ENCODE data around the gene AGMO.

Gene AGMO

GRCh38 chr7:15430911-15431310, 130.9 kb downstream of the AGMO start:
- H3K4me1 ChIP-seq (ENCODE audit: control insufficient read depth in 2 of 2, insufficient read depth in 1 of 2, low read depth in 1 of 2, low read length in 2 of 2) = no peaks in the 10 kb centered on the region
- H3K27me3 ChIP-seq (ENCODE audit: control insufficient read depth in 3 of 3, insufficient read depth in 3 of 3, low read depth in 1 of 3, low read length in 3 of 3) = peaks cover 0 to 2% (median 0%) of the 10 kb centered on the region in 3 experiments
- H3K14ac ChIP-seq (ENCODE audit: low read length) = no peak overlapping the region
- H2BK15ac ChIP-seq (ENCODE audit: low read length) = no peak overlapping the region
- H3K27ac ChIP-seq (replicated peaks; ENCODE audit: low read length) = no peak overlapping the region
- no peak overlapping the region for H3K4me3 ChIP-seq (ENCODE audit: low read length in 2 of 2)
- no peak overlapping the region for H3K9ac ChIP-seq (ENCODE audit: low read depth, low read length, poor library complexity)
- no peak overlapping the region for H3K4me2 ChIP-seq (ENCODE audit: insufficient read depth, low read length, poor library complexity, severe bottlenecking)
- no peak for DNase-seq (ENCODE audit: low spot score)
- no peak overlapping the region for H2BK5ac ChIP-seq (ENCODE audit: low read length)
- H3K79me1 ChIP-seq (ENCODE audit: low read depth, low read length) = no peaks in the 10 kb centered on the region
- no peak overlapping the region for H2AK5ac ChIP-seq (ENCODE audit: low read depth, low read length)
- no peak overlapping the region for H3K23ac ChIP-seq (ENCODE audit: low read depth, low read length, poor library complexity)
- H4K91ac ChIP-seq (ENCODE audit: low read depth, low read length, poor library complexity) = no peak overlapping the region
- no peak overlapping the region for H3K18ac ChIP-seq (ENCODE audit: low read length)
- H4K8ac ChIP-seq (ENCODE audit: low read depth, low read length) = no peak overlapping the region
- no peak overlapping the region for H2AFZ ChIP-seq (ENCODE audit: low read length)
- WGBS, 2 donors (ENCODE audit: extremely low coverage in 2 of 2, insufficient read length in 2 of 2, insufficient replicate concordance in 1 of 2) = no CpG with 5 or more reads among the region's 1 CpG
- H2BK12ac ChIP-seq (ENCODE audit: low read length) = no peak overlapping the region
- H2BK120ac ChIP-seq (ENCODE audit: low read depth, low read length) = no peak overlapping the region
- H3K9me3 ChIP-seq (replicated peaks in 1 of 2; ENCODE audit: control insufficient read depth in 2 of 2, insufficient read depth in 1 of 2, low read depth in 1 of 2, low read length in 2 of 2) = no peaks in the 10 kb centered on the region
- no peak overlapping the region for H3K4ac ChIP-seq (ENCODE audit: low read length)
- H3K36me3 ChIP-seq (replicated peaks in 1 of 2; ENCODE audit: control insufficient read depth in 2 of 2, insufficient read depth in 2 of 2, low read length in 2 of 2) = no peaks in the 10 kb centered on the region

DNA sequence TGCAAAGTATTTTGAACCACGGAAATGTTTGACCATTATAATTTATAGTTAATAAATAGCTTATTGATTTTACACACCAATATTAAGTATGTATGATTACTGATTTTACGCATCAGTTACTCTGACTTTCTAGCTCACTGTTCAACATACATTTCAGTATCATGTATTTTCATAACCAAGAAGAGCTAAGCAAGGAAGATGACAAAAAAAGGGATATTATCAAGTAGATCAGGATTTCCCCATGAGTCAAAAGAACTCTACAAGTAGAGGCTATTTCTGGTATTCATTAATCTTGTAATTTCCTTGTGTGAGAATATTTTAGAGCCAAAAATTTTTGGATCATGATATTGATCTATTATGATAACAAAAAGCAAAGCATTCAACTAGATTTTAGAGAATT, 131.6 kb downstream of the AGMO start:
- H3K9me3 ChIP-seq (replicated peaks in 1 of 2; ENCODE audit: control insufficient read depth in 2 of 2, insufficient read depth in 1 of 2, low read depth in 1 of 2, low read length in 2 of 2) = no peaks in the 10 kb centered on the region
- no CpG with 5 or more reads among the region's 2 CpGs for WGBS, 2 donors (ENCODE audit: extremely low coverage in 2 of 2, insufficient read length in 2 of 2, insufficient replicate concordance in 1 of 2)
- no peak for DNase-seq (ENCODE audit: low spot score)
- no peak overlapping the region for H3K14ac ChIP-seq (ENCODE audit: low read length)
- H3K27ac ChIP-seq (replicated peaks; ENCODE audit: low read length) = no peak overlapping the region
- peaks cover 0 to 2% (median 0%) of the 10 kb centered on the region in 3 experiments for H3K27me3 ChIP-seq (ENCODE audit: control insufficient read depth in 3 of 3, insufficient read depth in 3 of 3, low read depth in 1 of 3, low read length in 3 of 3)
- no peaks in the 10 kb centered on the region for H3K36me3 ChIP-seq (replicated peaks in 1 of 2; ENCODE audit: control insufficient read depth in 2 of 2, insufficient read depth in 2 of 2, low read length in 2 of 2)
- no peak overlapping the region for H4K91ac ChIP-seq (ENCODE audit: low read depth, low read length, poor library complexity)
- no peak overlapping the region for H3K4me2 ChIP-seq (ENCODE audit: insufficient read depth, low read length, poor library complexity, severe bottlenecking)
- H2BK15ac ChIP-seq (ENCODE audit: low read length) = no peak overlapping the region
- no peak overlapping the region for H3K4me3 ChIP-seq (ENCODE audit: low read length in 2 of 2)
- no peak overlapping the region for H3K9ac ChIP-seq (ENCODE audit: low read depth, low read length, poor library complexity)
- H2AK5ac ChIP-seq (ENCODE audit: low read depth, low read length) = no peak overlapping the region
- H2BK5ac ChIP-seq (ENCODE audit: low read length) = no peak overlapping the region
- H3K23ac ChIP-seq (ENCODE audit: low read depth, low read length, poor library complexity) = no peak overlapping the region
- no peak overlapping the region for H3K18ac ChIP-seq (ENCODE audit: low read length)
- no peaks in the 10 kb centered on the region for H3K79me1 ChIP-seq (ENCODE audit: low read depth, low read length)
- no peak overlapping the region for H4K8ac ChIP-seq (ENCODE audit: low read depth, low read length)
- H3K4ac ChIP-seq (ENCODE audit: low read length) = no peak overlapping the region
- no peak overlapping the region for H2BK120ac ChIP-seq (ENCODE audit: low read depth, low read length)
- no peak overlapping the region for H2AFZ ChIP-seq (ENCODE audit: low read length)
- H3K4me1 ChIP-seq (ENCODE audit: control insufficient read depth in 2 of 2, insufficient read depth in 1 of 2, low read depth in 1 of 2, low read length in 2 of 2) = no peaks in the 10 kb centered on the region
- H2BK12ac ChIP-seq (ENCODE audit: low read length) = no peak overlapping the region

GRCh38 chr7:15424468-15424867, 137.3 kb downstream of the AGMO start:
- H3K4ac ChIP-seq (ENCODE audit: low read length) = no peak overlapping the region
- no peaks in the 10 kb centered on the region for H3K36me3 ChIP-seq (replicated peaks in 1 of 2; ENCODE audit: control insufficient read depth in 2 of 2, insufficient read depth in 2 of 2, low read length in 2 of 2)
- H3K23ac ChIP-seq (ENCODE audit: low read depth, low read length, poor library complexity) = no peak overlapping the region
- no CpG with 5 or more reads among the region's 2 CpGs for WGBS, 2 donors (ENCODE audit: extremely low coverage in 2 of 2, insufficient read length in 2 of 2, insufficient replicate concordance in 1 of 2)
- H2BK120ac ChIP-seq (ENCODE audit: low read depth, low read length) = no peak overlapping the region
- no peak overlapping the region for H3K27ac ChIP-seq (replicated peaks; ENCODE audit: low read length)
- no peaks in the 10 kb centered on the region for H3K4me1 ChIP-seq (ENCODE audit: control insufficient read depth in 2 of 2, insufficient read depth in 1 of 2, low read depth in 1 of 2, low read length in 2 of 2)
- H3K9me3 ChIP-seq (replicated peaks in 1 of 2; ENCODE audit: control insufficient read depth in 2 of 2, insufficient read depth in 1 of 2, low read depth in 1 of 2, low read length in 2 of 2) = no peaks in the 10 kb centered on the region
- H2BK15ac ChIP-seq (ENCODE audit: low read length) = no peak overlapping the region
- H2BK5ac ChIP-seq (ENCODE audit: low read length) = no peak overlapping the region
- H2AFZ ChIP-seq (ENCODE audit: low read length) = no peak overlapping the region
- H3K14ac ChIP-seq (ENCODE audit: low read length) = no peak overlapping the region
- H3K79me1 ChIP-seq (ENCODE audit: low read depth, low read length) = no peaks in the 10 kb centered on the region
- no peak for DNase-seq (ENCODE audit: low spot score)
- H4K91ac ChIP-seq (ENCODE audit: low read depth, low read length, poor library complexity) = no peak overlapping the region
- no peak overlapping the region for H3K4me3 ChIP-seq (ENCODE audit: low read length in 2 of 2)
- H4K8ac ChIP-seq (ENCODE audit: low read depth, low read length) = no peak overlapping the region
- H2BK12ac ChIP-seq (ENCODE audit: low read length) = no peak overlapping the region
- no peak overlapping the region for H3K4me2 ChIP-seq (ENCODE audit: insufficient read depth, low read length, poor library complexity, severe bottlenecking)
- no peak overlapping the region for H2AK5ac ChIP-seq (ENCODE audit: low read depth, low read length)
- H3K9ac ChIP-seq (ENCODE audit: low read depth, low read length, poor library complexity) = no peak overlapping the region
- H3K27me3 ChIP-seq (ENCODE audit: control insufficient read depth in 3 of 3, insufficient read depth in 3 of 3, low read depth in 1 of 3, low read length in 3 of 3) = no peaks in the 10 kb centered on the region
- H3K18ac ChIP-seq (ENCODE audit: low read length) = no peak overlapping the region

GRCh38 chr7:15419596-15419995, 142.2 kb downstream of the AGMO start:
- H3K4me2 ChIP-seq (ENCODE audit: insufficient read depth, low read length, poor library complexity, severe bottlenecking) = no peak overlapping the region
- WGBS, 2 donors (ENCODE audit: extremely low coverage in 2 of 2, insufficient read length in 2 of 2, insufficient replicate concordance in 1 of 2) = no CpG with 5 or more reads among the region's 2 CpGs
- H3K9me3 ChIP-seq (replicated peaks in 1 of 2; ENCODE audit: control insufficient read depth in 2 of 2, insufficient read depth in 1 of 2, low read depth in 1 of 2, low read length in 2 of 2) = no peaks in the 10 kb centered on the region
- H3K9ac ChIP-seq (ENCODE audit: low read depth, low read length, poor library complexity) = no peak overlapping the region
- H2BK15ac ChIP-seq (ENCODE audit: low read length) = no peak overlapping the region
- H2BK12ac ChIP-seq (ENCODE audit: low read length) = no peak overlapping the region
- no peak overlapping the region for H2BK120ac ChIP-seq (ENCODE audit: low read depth, low read length)
- no peaks in the 10 kb centered on the region for H3K4me1 ChIP-seq (ENCODE audit: control insufficient read depth in 2 of 2, insufficient read depth in 1 of 2, low read depth in 1 of 2, low read length in 2 of 2)
- DNase-seq (ENCODE audit: low spot score) = no peak
- no peak overlapping the region for H2BK5ac ChIP-seq (ENCODE audit: low read length)
- H3K4me3 ChIP-seq (ENCODE audit: low read length in 2 of 2) = no peak overlapping the region
- no peaks in the 10 kb centered on the region for H3K36me3 ChIP-seq (replicated peaks in 1 of 2; ENCODE audit: control insufficient read depth in 2 of 2, insufficient read depth in 2 of 2, low read length in 2 of 2)
- H2AK5ac ChIP-seq (ENCODE audit: low read depth, low read length) = no peak overlapping the region
- no peak overlapping the region for H3K27ac ChIP-seq (replicated peaks; ENCODE audit: low read length)
- no peaks in the 10 kb centered on the region for H3K27me3 ChIP-seq (ENCODE audit: control insufficient read depth in 3 of 3, insufficient read depth in 3 of 3, low read depth in 1 of 3, low read length in 3 of 3)
- no peak overlapping the region for H4K91ac ChIP-seq (ENCODE audit: low read depth, low read length, poor library complexity)
- H3K14ac ChIP-seq (ENCODE audit: low read length) = no peak overlapping the region
- no peak overlapping the region for H2AFZ ChIP-seq (ENCODE audit: low read length)
- H3K79me1 ChIP-seq (ENCODE audit: low read depth, low read length) = no peaks in the 10 kb centered on the region
- no peak overlapping the region for H4K8ac ChIP-seq (ENCODE audit: low read depth, low read length)
- no peak overlapping the region for H3K18ac ChIP-seq (ENCODE audit: low read length)
- H3K4ac ChIP-seq (ENCODE audit: low read length) = no peak overlapping the region
- H3K23ac ChIP-seq (ENCODE audit: low read depth, low read length, poor library complexity) = no peak overlapping the region
